Measurements from ENCODE around the gene SCCPDH.
"Not testable (repeated sequence)": the region's sequence is repeated elsewhere in the genome, so short reads cannot be mapped to it uniquely, and the experiment has no call there.

The SCCPDH gene

GRCh38 chr1:246800756-246801155, 76.5 kb downstream of the SCCPDH start:
- DNase-seq (ENCODE audit: low spot score): no peak

DNA sequence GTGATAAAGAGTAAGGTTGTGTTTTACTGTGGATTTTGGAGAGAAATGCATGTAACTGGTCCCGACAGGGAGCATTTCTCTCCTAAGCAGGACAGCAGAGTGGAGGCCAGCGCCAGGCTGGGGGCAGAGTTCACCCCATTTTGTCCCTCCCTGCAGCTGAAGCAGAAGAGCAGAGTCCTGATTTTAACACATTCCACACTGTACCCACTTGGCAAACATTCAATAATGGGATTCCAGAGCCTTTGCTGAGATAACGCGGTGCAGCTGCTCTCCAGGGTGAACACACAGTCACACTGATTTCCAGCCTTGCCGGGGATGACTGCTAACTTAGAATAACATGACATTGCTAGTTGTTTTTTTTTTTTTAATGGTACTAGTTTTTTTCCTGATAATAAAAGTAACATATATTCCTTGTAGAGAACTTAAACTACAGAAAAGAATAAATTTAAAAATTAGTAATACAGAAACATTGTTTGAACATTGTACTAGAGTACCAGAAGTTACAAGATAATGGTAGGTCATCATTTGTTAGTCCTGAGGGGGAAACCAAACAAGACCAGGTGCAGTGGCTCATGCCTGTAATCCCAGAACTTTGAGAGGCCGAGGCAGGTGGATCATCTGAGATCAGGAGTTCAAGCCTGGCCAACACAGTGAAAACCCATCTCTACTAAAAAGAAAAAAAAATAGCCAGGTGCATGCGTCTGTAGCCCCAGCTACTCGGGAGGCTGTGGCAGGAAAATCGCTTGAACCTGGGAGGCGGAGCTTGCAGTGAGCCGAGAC, 77.2 kb downstream of the SCCPDH start:
- DNase-seq (ENCODE audit: low spot score): no peak

- DNase-seq (ENCODE audit: low spot score): no peak
Observed at GRCh38 chr1:246803373-246803772, 79.2 kb downstream of the SCCPDH start.

- DNase-seq (ENCODE audit: low spot score): no peak
Observed at GRCh38 chr1:246803883-246804282, 79.7 kb downstream of the SCCPDH start.

- no peak for DNase-seq (ENCODE audit: low spot score)
Observed at GRCh38 chr1:246805135-246805716, 81.0 kb downstream of the SCCPDH start.

DNA sequence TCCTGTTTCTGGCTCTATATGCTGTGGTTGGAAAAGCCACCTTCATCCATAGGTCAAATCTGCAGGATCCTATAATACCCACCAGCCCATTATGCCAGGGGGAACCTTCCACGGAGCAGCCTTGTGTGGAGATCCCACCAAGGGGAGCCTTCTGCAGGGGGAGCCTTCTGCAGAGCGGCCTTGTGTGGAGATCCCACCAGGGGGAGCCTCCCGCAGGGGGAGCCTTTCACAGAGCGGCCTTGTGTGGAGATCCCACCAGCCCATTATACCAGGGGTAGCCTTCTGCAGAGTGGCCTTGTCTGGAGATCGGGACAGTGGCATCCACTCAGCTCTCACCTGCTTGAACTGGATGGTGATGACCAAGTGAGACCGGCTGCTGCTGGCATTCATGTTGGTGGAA, 85.3 kb downstream of the SCCPDH start:
- no peak for DNase-seq (ENCODE audit: low spot score)

DNA sequence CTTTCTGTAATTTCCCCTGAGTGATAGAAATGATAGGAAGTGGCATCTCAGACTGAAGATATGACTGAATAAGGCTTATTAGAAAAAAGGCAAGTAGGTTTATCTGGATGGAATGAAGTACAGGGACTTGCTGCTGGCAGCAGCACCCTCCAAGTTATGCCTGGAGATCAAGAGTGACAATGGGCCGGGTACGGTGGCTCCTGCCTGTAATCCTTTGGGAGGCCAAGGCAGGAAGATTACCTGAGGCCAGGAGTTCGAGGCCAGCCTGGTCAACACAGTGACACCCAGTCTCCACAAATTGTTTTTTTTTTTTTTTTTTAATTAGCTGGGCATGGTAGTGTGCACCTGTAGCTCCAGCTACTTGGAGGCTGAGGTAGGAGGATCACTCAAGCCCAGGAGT, 87.8 kb downstream of the SCCPDH start:
- no peak for DNase-seq (ENCODE audit: low spot score)

- DNase-seq (ENCODE audit: low spot score): not testable (repeated sequence)
Observed at GRCh38 chr1:246813325-246813724, 89.1 kb downstream of the SCCPDH start.

DNA sequence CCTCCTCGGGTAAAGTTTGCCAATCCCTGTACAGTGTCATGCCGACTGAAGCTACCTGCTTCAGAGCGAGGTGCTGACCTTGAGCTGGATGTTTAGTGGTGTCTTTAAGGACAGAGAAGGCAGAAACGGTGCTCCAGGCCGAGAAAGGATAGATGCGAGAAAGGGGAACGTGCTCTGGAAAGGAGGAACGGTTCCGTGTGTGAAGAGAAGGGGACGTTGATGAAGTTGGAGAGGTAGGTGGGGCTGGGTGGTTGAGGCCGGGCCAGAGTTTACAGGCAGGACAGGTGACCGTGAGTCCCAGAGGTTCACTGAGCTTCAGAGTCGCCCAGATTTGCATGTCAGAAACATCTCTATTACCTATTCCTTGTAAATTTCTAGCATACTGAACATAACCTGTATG, 90.7 kb downstream of the SCCPDH start:
- no peak for DNase-seq (ENCODE audit: low spot score)

GRCh38 chr1:246815693-246816270, 91.6 kb downstream of the SCCPDH start:
- DNase-seq (ENCODE audit: low spot score): no peak

Measured in hematopoietic multipotent progenitor cell treated with erythropoietin and hydrocortisone succinate and interleukin-3 and kit ligand, for 15 days (in vitro differentiated cells).